Skeletal muscle cell (primary cell): ENCODE measurements around the gene ABCC11.
A peak's percentile ranks its signal among the peaks of the same experiment; 100 is the strongest.
"Not testable (repeated sequence)": the region's sequence is repeated elsewhere in the genome, so short reads cannot be mapped to it uniquely, and the experiment has no call there.

Source experiments
- DNase-seq: peaks from one replicate; pipeline ENCODE4 v3.0.0-alpha.2; 2010; ENCODE audit warnings: low read depth
- H3K4me3 ChIP-seq: 2 replicates; pipeline ENCODE4 v1.5.1; 2011; ENCODE audit warnings: low read depth, mild to moderate bottlenecking, control low read depth, low read length, moderate library complexity

Gene ABCC11

DNA sequence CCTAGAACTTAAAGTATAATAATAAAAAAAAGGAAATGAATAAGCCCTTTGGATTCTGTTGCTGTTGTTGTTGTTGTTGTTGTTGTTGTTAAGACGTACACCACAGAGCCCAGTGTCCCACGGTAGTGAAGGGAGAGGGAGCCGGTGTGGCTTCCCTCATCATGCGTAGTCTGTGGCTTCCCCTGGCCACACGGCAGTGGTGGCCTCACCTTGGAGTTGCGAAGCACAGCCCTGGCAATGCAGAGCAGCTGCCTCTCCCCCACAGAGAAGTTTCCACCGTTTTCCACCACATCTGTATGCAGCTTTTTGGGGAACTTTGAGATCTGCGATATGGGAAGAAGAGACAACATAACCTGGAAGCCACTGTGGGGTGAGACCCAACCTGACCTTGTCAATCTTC, 77.4 kb downstream of the ABCC11 start:
- H3K4me3 ChIP-seq, result no peak overlapping the region

DNA sequence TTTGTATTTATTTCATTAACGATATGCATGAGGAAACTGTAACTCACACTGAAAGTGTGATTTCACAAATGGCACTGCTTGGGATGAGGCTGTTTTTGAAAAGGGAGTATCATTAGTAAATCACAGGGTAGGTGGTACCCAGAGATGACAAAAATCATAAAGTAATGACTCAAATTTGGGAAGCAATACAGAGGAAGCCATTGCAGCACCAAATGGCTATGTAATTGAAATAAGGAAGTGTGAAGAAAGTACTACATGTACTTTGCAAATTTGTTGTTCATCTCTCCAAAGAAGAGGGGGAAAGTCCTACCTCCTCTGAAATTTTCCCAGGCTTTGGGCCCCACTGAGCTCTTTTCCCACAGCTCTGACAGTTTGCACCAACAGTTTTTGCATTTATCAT, 79.3 kb downstream of the ABCC11 start:
- DNase-seq, result no peak
- H3K4me3 ChIP-seq, result no peak overlapping the region

More for the DNA sequence above, 77.4 kb downstream of the ABCC11 start:
- DNase-seq, result no peak

DNA sequence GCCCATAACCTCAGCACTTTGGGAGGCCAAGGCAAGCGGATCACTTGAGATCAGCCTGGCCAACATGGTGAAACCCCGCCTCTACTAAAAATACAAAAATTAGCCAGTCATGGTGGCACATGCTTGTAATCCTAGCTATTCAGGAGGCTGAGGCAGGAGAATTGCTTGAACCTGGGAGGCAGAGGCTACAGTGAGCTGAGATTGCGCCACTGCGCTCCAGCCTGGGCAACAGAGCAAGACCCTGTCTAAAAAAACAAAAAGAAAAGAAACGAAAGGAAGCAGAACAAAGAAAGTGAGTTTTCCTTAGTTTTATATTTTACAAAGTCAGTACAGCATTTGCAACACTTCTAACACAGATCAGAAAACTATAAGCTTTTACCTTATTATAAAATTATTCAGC, 80.7 kb downstream of the ABCC11 start:
- H3K4me3 ChIP-seq, DNase-seq: not testable (repeated sequence)

DNA sequence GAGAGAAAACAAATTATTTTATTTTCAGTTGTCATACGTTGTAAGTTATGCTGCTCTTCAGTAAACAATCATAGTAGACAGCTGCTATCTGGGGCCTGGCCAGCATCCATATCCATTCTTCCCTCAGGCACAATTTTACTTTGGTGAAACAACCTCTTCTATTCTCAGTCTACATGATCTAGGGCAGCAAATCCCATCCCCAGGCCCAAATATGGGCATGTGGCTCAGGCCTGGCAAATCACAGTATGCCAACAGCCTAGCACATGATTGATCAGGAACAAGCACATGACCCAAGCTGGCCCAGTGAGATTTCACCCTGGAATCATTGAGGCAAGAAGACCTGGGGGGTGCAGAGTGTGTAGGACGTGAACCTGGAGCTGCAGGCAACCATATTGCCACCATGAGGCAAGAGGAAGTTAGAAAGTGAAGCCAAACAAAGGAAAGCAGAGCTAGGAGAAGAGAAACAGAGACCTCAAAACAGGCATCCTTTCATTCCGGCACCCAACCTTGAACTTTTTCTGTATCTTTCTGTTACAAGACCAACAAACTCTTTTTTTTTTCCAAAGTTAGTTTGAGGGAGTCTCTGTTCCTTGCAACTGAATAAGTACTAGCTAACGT, 81.3 kb downstream of the ABCC11 start:
- no peak overlapping the region for H3K4me3 ChIP-seq
- no peak for DNase-seq

DNA sequence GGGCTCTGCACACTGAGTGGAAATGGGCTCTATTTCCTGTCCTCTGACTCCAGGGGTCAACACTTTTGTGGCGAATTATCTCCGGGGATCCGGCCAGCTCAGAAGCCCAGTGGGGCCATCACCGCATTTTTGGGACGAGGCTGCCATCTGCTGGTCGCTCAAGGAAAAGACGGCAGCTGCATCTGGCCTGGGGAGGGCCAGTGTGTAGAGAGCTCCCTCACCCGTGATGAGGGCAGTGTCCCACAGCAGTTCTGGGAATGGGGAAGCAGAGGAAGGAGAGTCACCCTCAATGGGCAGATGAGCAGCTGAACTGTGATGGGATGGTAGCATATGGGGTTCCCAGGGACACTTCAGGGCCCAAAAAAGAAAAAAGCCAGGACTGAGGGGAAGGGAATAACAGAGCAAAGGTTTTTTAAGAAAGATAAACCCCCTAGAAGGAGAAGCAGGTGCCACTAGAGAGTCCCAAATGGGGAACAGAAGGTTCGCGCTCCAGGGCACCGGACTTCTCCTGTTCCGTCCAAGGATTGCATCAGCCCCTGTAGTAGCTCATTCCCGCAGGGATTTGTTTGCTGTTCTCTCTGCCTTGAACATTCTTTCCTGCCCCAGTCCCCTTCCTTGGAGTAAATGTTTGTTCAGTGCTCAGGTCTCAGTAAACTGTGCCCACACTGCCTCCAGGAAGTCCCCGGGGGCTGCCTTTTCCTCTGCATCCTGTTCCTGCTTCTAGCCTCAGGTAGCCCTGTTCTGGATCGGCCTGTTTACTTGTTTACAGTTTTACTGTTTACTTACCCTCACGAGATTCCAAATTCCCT, 82.2 kb downstream of the ABCC11 start:
- H3K4me3 ChIP-seq, result no peak overlapping the region

DNA sequence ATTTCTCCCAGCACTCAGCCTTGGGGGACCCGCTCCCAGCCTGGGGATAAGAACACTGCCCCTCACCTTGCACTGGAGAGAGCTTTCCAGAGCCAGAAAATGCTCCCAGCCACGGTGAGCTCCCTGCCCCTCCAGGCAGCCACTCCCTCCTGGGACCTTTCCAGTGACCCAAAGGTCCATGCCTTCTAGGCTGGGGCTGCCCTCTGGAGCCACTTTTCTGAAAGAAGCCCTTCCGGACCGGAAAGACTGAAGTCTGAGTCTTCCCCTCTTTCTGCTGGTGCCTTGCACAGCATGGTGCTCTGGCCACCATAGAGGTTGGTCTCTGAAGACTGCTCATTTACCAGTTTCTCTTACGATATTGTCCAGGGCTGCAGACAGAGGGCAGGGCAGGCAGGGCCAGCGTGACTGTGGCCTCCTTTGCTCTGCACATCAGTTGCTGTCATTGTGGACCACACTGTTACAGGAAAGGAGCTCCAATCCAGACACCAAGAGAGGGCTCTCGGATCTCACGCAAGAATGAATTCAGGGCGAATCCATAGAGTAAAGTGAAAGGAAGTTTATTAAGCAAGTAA, 84.4 kb downstream of the ABCC11 start:
- no peak overlapping the region for H3K4me3 ChIP-seq
- DNase-seq, result no peak

More for the DNA sequence above, 82.2 kb downstream of the ABCC11 start:
- peak; percentile 24 for DNase-seq

DNA sequence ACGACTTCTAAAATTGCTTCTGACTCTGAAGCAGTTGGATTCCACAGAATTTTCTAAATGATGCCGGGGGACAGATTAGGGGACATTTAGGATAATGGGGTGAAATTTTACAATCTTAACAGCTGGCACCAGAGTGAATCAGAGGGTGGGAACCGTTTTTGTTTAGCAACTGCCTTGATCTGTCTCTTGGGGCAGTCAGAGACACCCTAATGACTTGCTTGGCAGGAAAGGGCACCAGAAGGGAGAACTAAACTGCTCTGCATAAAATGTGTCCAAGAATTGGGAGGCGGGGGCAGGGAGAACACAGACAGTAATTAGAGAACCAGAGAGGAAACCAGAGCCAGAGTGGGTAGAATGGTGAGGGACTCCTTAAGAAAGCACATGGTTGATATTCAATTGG, 85.4 kb downstream of the ABCC11 start:
- no peak overlapping the region for H3K4me3 ChIP-seq
- DNase-seq, result no peak

DNA sequence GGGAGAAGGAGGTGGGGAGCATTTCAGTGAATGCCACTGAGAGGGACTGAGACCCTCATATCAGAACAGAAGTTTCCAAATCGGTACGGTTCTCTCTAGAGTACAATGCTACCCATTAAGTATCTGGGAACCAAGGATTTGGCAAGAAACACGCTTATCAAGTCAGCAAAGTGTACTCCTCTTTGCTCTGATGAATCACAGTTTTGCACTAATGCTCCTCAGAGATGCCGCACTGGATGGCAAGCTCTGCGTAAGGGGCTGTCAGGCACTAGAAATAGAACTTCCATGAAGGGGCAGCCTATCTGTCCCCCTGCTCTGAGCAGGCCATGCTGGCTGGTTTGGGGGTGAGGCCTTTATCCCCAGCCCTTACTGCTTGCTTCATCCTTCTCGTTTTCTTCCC, 86.8 kb downstream of the ABCC11 start:
- no peak overlapping the region for H3K4me3 ChIP-seq
- DNase-seq, result peak; percentile 6

DNA sequence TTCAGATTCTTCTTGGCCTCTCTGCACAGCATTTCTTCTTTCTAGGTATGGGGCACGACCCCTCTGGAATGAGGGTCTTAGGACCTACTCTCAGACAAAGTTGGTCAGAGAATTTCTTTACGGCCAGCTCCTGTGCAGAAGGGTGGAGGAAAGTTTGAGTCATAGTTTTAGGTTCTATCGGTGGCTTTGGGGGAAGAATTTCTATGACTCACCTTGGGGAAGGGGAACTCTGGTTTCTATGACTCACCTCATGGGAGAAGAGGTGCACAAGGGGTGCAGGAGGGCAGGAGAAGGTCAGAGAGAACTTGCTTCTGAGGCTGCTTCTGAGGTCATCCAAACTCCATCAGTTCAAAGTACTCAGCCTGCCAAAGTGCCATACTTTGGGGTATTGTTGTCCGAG, 89.0 kb downstream of the ABCC11 start:
- peak; percentile 41 for DNase-seq
- H3K4me3 ChIP-seq, result no peak overlapping the region

DNA sequence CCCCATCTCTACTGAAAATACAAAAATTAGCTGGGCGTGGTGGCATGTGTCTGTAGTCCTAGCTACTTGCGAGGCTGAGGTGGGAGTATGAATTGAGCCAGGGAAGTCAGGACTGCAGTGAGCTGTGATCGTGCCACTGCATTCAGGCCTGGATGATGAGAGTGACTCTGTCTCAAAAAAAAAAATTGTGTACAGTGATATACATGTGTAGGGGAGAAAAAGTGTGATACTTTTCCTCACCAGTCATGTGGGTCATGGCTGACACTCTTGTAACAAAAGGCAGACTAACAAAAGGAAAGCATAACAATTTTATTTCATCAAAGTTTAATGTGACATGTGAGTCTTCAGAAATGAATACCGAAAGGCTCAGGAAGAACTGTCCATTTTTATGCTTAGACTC, 89.5 kb downstream of the ABCC11 start:
- DNase-seq, result no peak
- no peak overlapping the region for H3K4me3 ChIP-seq

DNA sequence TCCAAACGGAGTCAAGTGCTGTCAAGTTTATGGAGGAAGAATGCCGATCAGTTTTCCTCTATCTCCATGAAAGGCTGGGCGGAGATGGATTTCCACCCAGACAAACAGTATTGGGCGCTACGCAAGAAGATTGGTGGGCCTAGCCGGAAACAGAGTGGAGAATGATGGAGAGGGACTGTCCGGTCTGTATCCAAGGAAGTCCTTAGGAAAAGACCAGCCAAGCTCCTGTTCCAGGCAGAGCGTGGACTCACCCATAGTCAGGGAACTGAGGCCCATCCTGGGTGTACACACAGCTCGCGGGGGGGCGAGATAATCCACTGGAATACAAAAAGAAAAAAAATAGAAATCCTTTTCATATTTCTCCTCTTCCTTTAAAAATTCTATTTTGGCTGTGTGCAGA, 90.0 kb downstream of the ABCC11 start:
- no peak overlapping the region for H3K4me3 ChIP-seq
- DNase-seq, result no peak

DNA sequence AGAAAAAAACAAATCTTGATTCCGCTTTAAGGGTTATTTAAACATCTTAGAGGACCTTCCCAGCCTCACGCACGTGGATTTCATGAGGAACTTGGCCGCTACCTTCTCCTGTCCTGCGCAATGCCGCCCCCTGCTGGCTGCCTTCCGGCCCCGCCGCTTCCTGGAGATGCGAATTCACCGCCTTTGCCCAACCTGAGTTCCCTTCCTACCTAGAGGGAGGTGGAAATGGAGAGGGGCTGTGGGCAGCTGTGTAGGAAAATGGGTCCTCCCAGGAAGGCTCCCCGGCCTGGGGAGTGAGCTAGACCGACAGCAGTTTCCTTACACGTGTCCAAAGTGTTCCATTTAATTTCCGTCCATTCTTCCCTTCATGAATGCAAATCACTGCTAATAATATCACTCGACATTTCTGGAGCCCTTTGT, 90.5 kb downstream of the ABCC11 start:
- peak; percentile 58 for DNase-seq
- H3K4me3 ChIP-seq, result peak overlapping the region; percentile 18

DNA sequence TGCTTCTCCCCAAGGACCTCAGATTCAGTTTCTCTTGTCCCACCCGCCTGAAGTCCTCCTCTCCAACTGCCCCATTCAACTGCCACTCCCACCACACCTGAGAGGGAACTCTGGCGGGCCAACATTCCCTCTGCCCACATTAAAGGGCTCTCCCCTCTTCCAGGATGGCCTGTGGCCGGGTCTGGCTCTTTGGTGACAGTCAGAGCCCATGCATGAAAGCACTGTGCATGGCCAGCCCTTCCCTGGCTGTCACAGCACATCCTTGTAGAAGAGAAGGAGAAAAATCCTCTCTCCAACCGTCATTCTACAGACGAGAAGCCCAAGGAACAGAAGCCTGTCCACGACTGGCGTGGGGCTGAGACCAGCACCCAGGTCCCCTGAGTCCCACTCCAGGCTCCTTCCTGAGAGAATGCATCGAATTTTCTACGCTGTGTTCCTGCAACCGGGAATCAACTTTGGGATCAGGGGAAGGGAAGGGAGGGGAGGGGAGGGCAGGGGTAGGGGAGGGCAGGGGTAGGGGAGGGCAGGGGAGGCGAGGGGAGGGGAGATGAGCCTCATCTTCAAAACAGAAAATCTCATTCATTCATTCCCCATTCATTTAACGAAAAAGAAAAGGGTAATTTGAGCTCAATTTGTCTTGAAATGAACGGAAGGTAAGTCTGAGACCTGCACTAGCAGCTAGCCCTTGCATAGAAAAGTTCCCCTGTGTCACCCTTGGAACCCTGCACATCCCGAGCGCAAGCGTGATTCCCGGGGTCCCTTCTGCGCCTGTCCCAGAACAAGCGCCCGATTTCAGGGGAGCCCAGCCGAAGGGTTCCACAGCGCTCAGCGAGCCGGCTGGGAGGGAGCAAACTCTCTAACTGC, 91.2 kb downstream of the ABCC11 start, which contains the start of gene ABCC12:
Gene ABCC12, minus strand, starts transcription at position 68 of the 864 bp plus-strand sequence. CDS start 9,569 bp downstream, outside the sequence.
- H3K4me3 ChIP-seq, result peak within 1 kb of the TSS; percentile 18
- no peak for DNase-seq

DNA sequence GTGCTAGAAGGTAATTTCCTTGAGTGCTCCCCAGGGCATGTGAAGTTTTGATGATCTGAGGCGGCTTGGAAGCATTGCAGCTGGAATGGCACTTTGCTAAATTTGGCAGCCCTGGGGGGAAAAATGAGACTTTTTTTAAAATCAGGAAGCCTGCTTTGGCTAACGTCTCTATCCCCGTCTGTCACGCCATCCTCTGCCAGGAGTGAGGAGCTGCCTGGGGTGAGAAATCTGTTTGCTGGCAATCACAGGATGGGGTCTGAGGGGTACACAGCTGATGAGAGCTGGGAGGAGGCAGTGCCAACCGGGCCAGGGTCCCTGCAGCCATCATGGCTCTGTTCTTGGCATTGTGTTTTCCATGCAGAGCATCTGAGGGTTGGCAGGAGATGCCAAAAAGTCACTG, 93.6 kb downstream of the ABCC11 start:
- DNase-seq, result no peak
- no peak overlapping the region for H3K4me3 ChIP-seq

DNA sequence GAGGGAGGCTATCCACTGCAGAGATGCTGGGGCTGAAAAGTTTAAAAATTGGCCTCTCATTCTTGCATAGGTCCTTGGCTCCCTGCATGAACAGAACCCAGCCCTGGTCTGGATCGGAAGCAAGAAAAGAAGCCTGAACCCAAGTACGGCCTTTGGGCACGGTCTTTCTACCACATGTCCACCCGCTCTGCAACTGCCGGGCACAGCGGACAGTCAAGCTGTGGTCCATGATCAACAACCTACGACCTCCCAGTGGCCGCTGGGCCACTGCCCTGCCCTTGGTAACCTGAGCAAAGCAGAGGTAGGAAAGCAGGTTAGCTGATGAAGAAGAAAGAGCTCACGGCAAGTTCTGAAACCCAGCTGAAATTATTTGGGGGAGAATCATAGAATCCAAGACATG, 95.1 kb downstream of the ABCC11 start:
- no peak for DNase-seq
- H3K4me3 ChIP-seq, result no peak overlapping the region

DNA sequence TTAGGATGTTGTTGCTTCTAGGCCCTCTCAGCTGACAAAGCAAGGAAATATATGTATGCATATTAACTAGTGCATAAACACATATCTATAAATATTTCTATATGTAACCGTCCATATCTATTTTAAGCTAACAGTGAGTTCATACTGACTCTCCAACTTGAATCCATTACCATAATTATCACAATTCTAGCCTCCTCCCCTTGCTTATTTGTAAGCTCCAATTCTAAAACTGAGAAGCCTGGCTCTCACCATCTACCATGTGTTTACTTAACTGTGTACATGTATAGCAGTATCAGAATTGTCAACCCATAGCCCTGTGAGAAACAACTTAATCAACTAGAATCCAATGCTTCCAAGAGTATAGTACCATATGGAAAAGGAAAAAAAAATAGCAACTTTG, 96.6 kb downstream of the ABCC11 start:
- no peak overlapping the region for H3K4me3 ChIP-seq
- DNase-seq, result no peak

DNA sequence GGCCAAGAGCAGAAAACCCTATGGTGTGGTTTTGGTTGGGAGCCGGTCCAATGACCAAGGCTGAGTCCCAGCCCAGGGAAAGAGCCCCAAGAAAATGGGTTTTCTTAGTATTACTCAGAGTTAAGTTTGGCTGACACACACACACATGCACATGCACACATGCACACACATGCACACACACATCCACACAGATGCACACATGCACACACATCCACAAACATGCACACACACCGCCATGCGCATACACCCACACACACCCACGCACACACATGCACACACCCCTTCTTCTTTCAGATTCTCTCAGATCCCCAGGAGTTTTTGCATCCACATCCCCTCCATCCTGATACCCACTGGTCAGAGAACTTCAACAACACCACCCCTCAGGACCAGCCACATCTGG, 100.6 kb downstream of the ABCC11 start:
- H3K4me3 ChIP-seq, result no peak overlapping the region
- no peak for DNase-seq

DNA sequence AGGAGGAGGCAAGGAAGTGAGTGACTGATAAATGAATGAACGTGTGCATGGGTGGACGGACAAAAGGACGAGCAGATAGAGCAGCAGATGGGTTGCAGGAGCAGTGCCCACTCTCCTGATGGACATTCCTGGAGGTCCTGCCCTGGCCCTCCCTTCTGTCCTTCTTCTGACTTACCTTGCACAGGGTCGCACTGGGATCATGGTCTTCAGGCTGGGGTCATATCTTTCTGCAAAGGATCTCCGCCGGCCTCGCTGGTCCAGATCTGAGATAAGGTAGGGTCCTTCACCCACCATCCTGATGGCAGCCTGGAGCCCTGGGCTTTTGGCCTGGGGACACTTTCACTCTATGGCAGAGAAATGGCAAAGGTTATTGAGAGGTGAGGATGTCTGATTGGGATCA, 101.2 kb downstream of the ABCC11 start:
- no peak for DNase-seq
- no peak overlapping the region for H3K4me3 ChIP-seq

DNA sequence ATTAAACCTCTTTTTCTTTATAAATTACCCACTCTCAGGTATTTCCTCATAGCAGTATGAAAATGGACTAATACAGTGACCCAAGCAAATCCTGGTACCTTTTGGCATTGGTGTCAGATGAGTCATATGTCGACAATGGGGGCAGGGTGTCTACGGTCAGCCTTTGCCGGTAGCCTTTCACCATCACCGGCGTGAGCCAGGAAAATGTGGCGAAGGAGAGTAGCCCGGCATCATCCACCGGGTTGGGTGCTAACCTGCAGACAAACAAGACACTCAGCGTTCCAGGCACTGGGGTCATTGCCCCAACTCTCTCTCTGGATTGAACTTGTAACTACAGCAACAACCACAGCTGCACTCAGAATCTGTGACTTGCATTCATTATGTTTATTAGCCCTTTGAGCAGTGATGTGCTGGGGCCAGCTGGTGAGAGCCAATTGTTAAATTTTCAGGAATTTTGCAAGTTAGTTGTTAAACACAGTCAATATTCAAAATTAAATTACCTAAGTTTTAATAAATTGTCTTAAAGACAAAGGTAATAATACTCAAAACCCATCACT, 103.4 kb downstream of the ABCC11 start:
- no peak overlapping the region for H3K4me3 ChIP-seq

More for the DNA sequence above, 103.4 kb downstream of the ABCC11 start:
- no peak for DNase-seq
